Measurements from ENCODE around the gene TNS3.

DNA sequence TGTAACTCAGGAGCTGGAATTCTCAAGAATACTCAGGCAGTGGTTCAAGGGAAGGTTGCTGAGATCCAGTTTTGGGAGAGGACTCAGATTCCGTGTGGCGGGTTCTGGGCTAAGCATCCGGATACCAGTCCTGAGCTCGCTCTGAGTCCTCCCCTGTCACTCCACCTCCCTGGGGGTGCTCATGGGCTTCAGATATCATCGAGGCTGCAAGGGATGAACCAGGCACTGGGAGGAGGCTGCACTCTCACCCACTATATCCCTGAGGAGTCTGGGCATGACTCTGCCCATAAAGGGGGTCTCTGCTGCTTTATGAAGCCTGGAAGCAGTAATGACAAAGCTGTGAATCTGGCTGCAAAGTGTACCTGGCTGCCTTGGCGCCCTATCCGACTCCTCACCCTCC lies 188.5 kb downstream of the TNS3 start:
- TF ChIP-seq FOXJ2 (tag; IDR thresholded peaks at IDR 0.05) (no peak), FOXP1 (CRISPR knock-in tag; IDR thresholded peaks at IDR 0.05) (no peak), ZNF274 (IDR thresholded peaks at IDR 0.05; ENCODE audit: borderline replicate concordance, low read depth, low read length) (no peak), ZNF384 (IDR thresholded peaks at IDR 0.05; ENCODE audit: low read depth, low read length) (no peak), MAZ (CRISPR knock-in tag; conservative IDR thresholded peaks at IDR 0.05 in 1 of 2, IDR thresholded peaks at IDR 0.05 in 1 of 2) (no peak), HNRNPLL (IDR thresholded peaks at IDR 0.05; ENCODE audit: low read depth, low read length, poor library complexity, severe bottlenecking) (no peak)
- TF ChIP-seq, protein P1, sequence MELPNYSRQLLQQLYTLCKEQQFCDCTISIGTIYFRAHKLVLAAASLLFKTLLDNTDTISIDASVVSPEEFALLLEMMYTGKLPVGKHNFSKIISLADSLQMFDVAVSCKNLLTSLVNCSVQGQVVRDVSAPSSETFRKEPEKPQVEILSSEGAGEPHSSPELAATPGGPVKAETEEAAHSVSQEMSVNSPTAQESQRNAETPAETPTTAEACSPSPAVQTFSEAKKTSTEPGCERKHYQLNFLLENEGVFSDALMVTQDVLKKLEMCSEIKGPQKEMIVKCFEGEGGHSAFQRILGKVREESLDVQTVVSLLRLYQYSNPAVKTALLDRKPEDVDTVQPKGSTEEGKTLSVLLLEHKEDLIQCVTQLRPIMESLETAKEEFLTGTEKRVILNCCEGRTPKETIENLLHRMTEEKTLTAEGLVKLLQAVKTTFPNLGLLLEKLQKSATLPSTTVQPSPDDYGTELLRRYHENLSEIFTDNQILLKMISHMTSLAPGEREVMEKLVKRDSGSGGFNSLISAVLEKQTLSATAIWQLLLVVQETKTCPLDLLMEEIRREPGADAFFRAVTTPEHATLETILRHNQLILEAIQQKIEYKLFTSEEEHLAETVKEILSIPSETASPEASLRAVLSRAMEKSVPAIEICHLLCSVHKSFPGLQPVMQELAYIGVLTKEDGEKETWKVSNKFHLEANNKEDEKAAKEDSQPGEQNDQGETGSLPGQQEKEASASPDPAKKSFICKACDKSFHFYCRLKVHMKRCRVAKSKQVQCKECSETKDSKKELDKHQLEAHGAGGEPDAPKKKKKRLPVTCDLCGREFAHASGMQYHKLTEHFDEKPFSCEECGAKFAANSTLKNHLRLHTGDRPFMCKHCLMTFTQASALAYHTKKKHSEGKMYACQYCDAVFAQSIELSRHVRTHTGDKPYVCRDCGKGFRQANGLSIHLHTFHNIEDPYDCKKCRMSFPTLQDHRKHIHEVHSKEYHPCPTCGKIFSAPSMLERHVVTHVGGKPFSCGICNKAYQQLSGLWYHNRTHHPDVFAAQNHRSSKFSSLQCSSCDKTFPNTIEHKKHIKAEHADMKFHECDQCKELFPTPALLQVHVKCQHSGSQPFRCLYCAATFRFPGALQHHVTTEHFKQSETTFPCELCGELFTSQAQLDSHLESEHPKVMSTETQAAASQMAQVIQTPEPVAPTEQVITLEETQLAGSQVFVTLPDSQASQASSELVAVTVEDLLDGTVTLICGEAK (IDR thresholded peaks at IDR 0.05), result no peak
- TF ChIP-seq, protein P1 (CRISPR knock-in tag; IDR thresholded peaks at IDR 0.05), result no peak
- TF ChIP-seq, protein P2, sequence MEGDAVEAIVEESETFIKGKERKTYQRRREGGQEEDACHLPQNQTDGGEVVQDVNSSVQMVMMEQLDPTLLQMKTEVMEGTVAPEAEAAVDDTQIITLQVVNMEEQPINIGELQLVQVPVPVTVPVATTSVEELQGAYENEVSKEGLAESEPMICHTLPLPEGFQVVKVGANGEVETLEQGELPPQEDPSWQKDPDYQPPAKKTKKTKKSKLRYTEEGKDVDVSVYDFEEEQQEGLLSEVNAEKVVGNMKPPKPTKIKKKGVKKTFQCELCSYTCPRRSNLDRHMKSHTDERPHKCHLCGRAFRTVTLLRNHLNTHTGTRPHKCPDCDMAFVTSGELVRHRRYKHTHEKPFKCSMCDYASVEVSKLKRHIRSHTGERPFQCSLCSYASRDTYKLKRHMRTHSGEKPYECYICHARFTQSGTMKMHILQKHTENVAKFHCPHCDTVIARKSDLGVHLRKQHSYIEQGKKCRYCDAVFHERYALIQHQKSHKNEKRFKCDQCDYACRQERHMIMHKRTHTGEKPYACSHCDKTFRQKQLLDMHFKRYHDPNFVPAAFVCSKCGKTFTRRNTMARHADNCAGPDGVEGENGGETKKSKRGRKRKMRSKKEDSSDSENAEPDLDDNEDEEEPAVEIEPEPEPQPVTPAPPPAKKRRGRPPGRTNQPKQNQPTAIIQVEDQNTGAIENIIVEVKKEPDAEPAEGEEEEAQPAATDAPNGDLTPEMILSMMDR (IDR thresholded peaks at IDR 0.05 in 2 of 3, conservative IDR thresholded peaks at IDR 0.05 in 1 of 3; ENCODE audit: insufficient read depth in 2 of 3, low read depth in 1 of 3, low read length in 3 of 3), result no peak
